ENCODE data around the gene OR1S2. TPM values are rescaled to one million over a fixed set of nuclear protein-coding genes. Genes with fewer than 3 reads are reported as not detected.

Gene OR1S2
- total and polyA plus RNA-seq, 2 donors (not counting 1 experiment from before 2014, with no cell fraction given) = not detected

GRCh38 chr11:58188770-58189169 lies 15.2 kb downstream of the OR1S2 start, which contains the start of gene OR9Q2:
Gene OR9Q2 (plus strand): TSS chr11:58189070. CDS start chr11:58190491, 1,421 bp downstream.
- DNase-seq (no peak), ATAC-seq (ENCODE audit: low read depth) (no peak)
- CTCF ChIA-PET = no interaction called here
- H3K36me3 ChIP-seq (replicated peaks in 1 of 2; ENCODE audit: control extremely low read depth in 1 of 2, control insufficient read depth in 1 of 2, extremely low read depth in 1 of 2, insufficient read depth in 2 of 2, low read length in 1 of 2) = no peaks in the 10 kb centered on the region
- H3K27ac ChIP-seq (ENCODE audit: low read length in 2 of 2) = no peak within 1 kb of the TSS
- no peak within 1 kb of the TSS for H2AFZ ChIP-seq (ENCODE audit: insufficient read depth, low read depth, low read length, poor library complexity, severe bottlenecking)
- no peaks in the 10 kb centered on the region for H3K27me3 ChIP-seq (replicated peaks in 1 of 4; ENCODE audit: control extremely low read depth in 1 of 4, control insufficient read depth in 3 of 4, insufficient read depth in 4 of 4, low read length in 3 of 4)
- Mint-ChIP-seq H3K27me3 (peaks cover 7% of the 10 kb centered on the region), H3K4me1 (no peaks in the 10 kb centered on the region), H3K27ac (no peak within 1 kb of the TSS), H3K4me3 (no peak within 1 kb of the TSS), H3K9me3 (ENCODE audit: insufficient read depth) (no peaks in the 10 kb centered on the region)
- no peak within 1 kb of the TSS for H3K4me3 ChIP-seq (ENCODE audit: control extremely low read depth in 1 of 5, extremely low read depth in 1 of 5, insufficient read depth in 1 of 5, low read depth in 2 of 5, low read length in 4 of 5)
- TF ChIP-seq CTCF (IDR thresholded peaks at IDR 0.05) (no peak), EZH2 (IDR thresholded peaks at IDR 0.05; ENCODE audit: borderline replicate concordance, insufficient read depth, low read depth, low read length, poor library complexity, severe bottlenecking) (no peak)
- WGBS (ENCODE audit: insufficient coverage) = 80% methylated on average over 1 of the region's 2 CpGs
- intact Hi-C loops (cut with micrococcal nuclease) = no loop called here
- no peaks in the 10 kb centered on the region for H3K4me1 ChIP-seq (ENCODE audit: control insufficient read depth in 2 of 2, insufficient read depth in 2 of 2, low read length in 2 of 2)
- POLR2A ChIA-PET = no interaction called here
- H3K9me3 ChIP-seq (ENCODE audit: control extremely low read depth in 1 of 3, control insufficient read depth in 2 of 3, insufficient read depth in 1 of 3, low read length in 2 of 3) = no peaks in the 10 kb centered on the region
- H3K9ac ChIP-seq (ENCODE audit: low read length) = no peak within 1 kb of the TSS
- no peak within 1 kb of the TSS for H3K4me2 ChIP-seq (replicated peaks; ENCODE audit: low read depth, low read length, poor library complexity, severe bottlenecking)
- no peaks in the 10 kb centered on the region for H4K20me1 ChIP-seq (ENCODE audit: control insufficient read depth, insufficient read depth, low read length, poor library complexity, severe bottlenecking)
- H3K79me2 ChIP-seq (ENCODE audit: control insufficient read depth, insufficient read depth, low read length) = no peaks in the 10 kb centered on the region

- no peaks in the 10 kb centered on the region for H3K27me3 ChIP-seq (replicated peaks in 1 of 4; ENCODE audit: control extremely low read depth in 1 of 4, control insufficient read depth in 3 of 4, insufficient read depth in 4 of 4, low read length in 3 of 4)
- peaks cover 10% of the 10 kb centered on the region for H3K27me3 Mint-ChIP-seq
- H3K9ac ChIP-seq (ENCODE audit: low read length) = no peak overlapping the region
- DNase-seq = no peak
- intact Hi-C loops (cut with micrococcal nuclease) = no loop called here
- H3K4me3 Mint-ChIP-seq = no peak overlapping the region
- no peak overlapping the region for H3K27ac Mint-ChIP-seq
- H3K4me3 ChIP-seq (ENCODE audit: control extremely low read depth in 1 of 5, extremely low read depth in 1 of 5, insufficient read depth in 1 of 5, low read depth in 2 of 5, low read length in 4 of 5) = no peak overlapping the region
- H3K4me1 ChIP-seq (ENCODE audit: control insufficient read depth in 2 of 2, insufficient read depth in 2 of 2, low read length in 2 of 2) = no peaks in the 10 kb centered on the region
- ATAC-seq (ENCODE audit: low read depth) = no peak
- H3K27ac ChIP-seq (ENCODE audit: low read length in 2 of 2) = no peak overlapping the region
- H3K9me3 Mint-ChIP-seq (ENCODE audit: insufficient read depth) = no peaks in the 10 kb centered on the region
- TF ChIP-seq CTCF (IDR thresholded peaks at IDR 0.05) (no peak), EZH2 (IDR thresholded peaks at IDR 0.05; ENCODE audit: borderline replicate concordance, insufficient read depth, low read depth, low read length, poor library complexity, severe bottlenecking) (no peak)
- no peaks in the 10 kb centered on the region for H3K36me3 ChIP-seq (replicated peaks in 1 of 2; ENCODE audit: control extremely low read depth in 1 of 2, control insufficient read depth in 1 of 2, extremely low read depth in 1 of 2, insufficient read depth in 2 of 2, low read length in 1 of 2)
- no CpG with 5 or more reads among the region's 4 CpGs for WGBS (ENCODE audit: insufficient coverage)
- ChIA-PET POLR2A (no interaction called here), CTCF (no interaction called here)
- no peak overlapping the region for H3K4me2 ChIP-seq (replicated peaks; ENCODE audit: low read depth, low read length, poor library complexity, severe bottlenecking)
- H3K9me3 ChIP-seq (ENCODE audit: control extremely low read depth in 1 of 3, control insufficient read depth in 2 of 3, insufficient read depth in 1 of 3, low read length in 2 of 3) = no peaks in the 10 kb centered on the region
- H4K20me1 ChIP-seq (ENCODE audit: control insufficient read depth, insufficient read depth, low read length, poor library complexity, severe bottlenecking) = no peaks in the 10 kb centered on the region
- H2AFZ ChIP-seq (ENCODE audit: insufficient read depth, low read depth, low read length, poor library complexity, severe bottlenecking) = no peak overlapping the region
- no peaks in the 10 kb centered on the region for H3K4me1 Mint-ChIP-seq
- no peaks in the 10 kb centered on the region for H3K79me2 ChIP-seq (ENCODE audit: control insufficient read depth, insufficient read depth, low read length)
Measured at GRCh38 chr11:58186938-58187337, 17.0 kb downstream of the OR1S2 start.

Data from B cell (primary cell).